22Rv1 (cell line): Measurements from ENCODE around the gene ERF.

ENCODE experiments used
- H3K27ac ChIP-seq: fragments of 450-650 bp; 2 replicates; pipeline ENCODE4 v1.5.1; 2017
- ZFX ChIP-seq: fragments of 450-650 bp; IDR thresholded peaks from 2 replicates; pipeline ENCODE4 v1.6.1; 2017; ENCODE audit warnings: antibody characterized with exemption, borderline replicate concordance
- TF ChIP-seq, protein P1 (sequence below): fragments of 450-650 bp; IDR thresholded peaks from 2 replicates; pipeline ENCODE4 v1.5.1; 2017; ENCODE audit warnings: mild to moderate bottlenecking

The ERF gene

DNA sequence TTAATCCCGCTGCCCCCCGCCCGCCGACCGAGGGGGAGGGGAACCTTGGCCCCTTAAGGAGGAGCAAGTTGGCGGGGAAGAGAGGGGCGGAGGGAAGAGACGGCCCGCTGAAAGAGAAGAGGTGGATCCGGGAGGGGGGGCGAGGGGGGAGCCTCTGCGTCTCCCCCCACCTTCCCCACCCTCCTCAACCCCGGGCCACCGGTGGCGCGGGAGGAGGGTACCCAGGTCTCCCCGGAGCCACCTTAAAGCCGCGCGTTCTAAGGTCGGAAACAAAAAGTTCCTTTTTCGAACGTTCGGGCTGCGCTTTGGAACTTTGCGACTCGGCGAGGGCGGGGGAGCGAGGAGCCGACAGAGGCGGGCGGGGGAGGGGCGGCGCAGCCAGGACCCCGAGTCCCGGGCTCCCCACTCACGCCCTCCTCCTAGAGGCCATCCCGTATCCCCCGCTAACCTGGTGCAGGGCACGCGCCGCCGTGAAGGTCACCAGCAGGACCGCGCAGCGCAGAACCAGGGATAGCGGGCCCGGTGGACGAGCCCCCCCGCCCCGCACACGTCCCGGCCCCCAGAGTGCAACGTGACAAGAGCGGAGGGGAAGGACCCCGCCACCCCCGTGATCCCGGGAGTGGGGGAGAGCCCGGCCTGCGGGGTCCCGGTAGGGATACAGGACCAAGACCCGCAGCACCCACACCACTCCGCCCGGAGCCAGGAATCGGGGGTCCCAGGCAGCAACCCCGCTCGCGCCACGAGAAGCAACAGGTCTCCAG is 659 bp downstream of the ERF start:
- peak overlapping the region; percentile 94 for H3K27ac ChIP-seq
- TF ChIP-seq, protein P1, sequence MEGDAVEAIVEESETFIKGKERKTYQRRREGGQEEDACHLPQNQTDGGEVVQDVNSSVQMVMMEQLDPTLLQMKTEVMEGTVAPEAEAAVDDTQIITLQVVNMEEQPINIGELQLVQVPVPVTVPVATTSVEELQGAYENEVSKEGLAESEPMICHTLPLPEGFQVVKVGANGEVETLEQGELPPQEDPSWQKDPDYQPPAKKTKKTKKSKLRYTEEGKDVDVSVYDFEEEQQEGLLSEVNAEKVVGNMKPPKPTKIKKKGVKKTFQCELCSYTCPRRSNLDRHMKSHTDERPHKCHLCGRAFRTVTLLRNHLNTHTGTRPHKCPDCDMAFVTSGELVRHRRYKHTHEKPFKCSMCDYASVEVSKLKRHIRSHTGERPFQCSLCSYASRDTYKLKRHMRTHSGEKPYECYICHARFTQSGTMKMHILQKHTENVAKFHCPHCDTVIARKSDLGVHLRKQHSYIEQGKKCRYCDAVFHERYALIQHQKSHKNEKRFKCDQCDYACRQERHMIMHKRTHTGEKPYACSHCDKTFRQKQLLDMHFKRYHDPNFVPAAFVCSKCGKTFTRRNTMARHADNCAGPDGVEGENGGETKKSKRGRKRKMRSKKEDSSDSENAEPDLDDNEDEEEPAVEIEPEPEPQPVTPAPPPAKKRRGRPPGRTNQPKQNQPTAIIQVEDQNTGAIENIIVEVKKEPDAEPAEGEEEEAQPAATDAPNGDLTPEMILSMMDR, result no peak
- no peak for TF ChIP-seq ZFX

DNA sequence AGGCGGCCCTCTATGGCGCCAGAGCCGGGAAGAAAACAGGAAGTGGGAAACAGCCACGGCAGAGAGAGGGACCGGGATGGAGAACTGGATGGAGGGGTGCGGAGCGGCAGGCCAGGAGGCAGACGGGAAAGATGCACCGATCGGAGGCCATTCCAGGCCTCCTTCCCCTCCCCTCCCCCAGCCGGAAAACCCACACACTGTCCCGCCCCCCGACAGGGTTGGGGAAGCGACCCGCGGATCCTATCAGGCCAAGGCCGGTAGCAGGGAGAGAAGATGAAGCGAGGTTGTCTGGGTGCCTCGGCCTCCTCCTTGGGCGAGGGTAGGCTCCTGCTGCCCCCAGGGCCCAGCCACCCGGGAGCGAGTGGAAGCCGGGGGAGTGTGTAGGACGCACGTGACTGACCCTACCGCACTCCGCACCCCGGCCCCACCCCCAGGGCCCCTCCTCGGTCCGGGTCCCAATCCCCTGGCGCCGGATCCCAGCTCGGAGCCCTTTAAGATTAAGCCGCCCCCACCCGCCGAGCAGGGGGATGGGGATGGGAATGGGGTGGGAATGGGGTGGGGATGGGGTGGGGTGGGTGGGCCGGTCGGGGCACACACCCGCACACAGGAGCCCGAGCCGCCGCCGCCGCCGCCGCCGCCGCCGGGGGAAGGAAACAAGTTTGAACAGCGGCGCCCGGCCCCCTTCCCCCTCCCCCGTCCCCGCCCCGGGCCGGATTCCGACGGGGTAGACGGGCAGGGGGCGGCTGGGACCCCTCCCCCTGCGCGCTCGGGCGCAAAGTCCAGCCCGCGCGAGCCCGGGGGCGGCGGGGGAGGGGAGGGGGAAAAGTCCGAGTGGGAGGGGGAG is 1.5 kb downstream of the ERF start:
- peak overlapping the region; percentile 94 for H3K27ac ChIP-seq
- TF ChIP-seq, protein P1, result no peak
- TF ChIP-seq ZFX, result no peak

DNA sequence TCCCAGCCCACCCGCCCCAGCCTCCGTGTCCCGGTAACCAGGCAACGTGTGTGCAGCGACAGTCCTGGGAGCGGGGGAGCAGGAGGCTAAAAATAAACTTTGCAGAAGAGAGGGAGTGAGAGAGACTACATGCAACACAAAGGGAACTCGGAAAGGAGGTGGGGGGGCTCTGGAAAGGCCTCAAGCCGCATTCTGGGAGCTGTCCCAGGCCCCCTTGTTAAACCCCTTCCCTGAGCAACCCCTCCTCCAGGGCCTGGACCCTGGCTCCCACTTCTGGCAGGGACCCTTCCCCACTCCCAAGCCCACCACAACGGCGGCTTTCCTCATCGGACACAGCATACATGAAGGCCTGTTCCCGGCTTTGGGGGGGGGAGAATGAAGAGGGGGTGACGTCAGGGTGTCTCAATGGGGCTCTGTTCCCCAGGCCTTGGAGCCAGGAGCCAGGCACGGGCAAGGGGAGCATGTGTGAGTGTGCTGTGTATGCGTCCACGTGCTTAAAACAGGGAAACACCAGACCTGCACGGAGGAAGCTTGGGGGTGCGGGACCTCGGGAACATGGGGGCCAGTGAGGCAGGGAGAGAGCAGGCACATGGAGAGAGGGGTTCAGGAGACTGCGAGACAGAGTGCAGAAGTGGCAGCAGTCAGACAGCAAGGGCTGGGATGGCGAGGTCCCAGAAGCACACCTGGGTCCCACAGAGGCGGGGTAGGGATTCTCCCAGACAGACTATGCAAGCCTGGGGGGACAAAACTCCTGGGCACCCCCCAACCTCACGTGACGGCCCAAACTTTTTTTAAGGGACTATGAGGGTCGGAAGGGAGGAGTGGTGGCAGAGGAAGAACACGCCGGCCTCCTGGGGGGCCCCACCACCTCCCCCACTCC is 2.3 kb downstream of the ERF start:
- peak overlapping the region; percentile 94 for H3K27ac ChIP-seq
- TF ChIP-seq, protein P1, result no peak
- TF ChIP-seq ZFX, result no peak

DNA sequence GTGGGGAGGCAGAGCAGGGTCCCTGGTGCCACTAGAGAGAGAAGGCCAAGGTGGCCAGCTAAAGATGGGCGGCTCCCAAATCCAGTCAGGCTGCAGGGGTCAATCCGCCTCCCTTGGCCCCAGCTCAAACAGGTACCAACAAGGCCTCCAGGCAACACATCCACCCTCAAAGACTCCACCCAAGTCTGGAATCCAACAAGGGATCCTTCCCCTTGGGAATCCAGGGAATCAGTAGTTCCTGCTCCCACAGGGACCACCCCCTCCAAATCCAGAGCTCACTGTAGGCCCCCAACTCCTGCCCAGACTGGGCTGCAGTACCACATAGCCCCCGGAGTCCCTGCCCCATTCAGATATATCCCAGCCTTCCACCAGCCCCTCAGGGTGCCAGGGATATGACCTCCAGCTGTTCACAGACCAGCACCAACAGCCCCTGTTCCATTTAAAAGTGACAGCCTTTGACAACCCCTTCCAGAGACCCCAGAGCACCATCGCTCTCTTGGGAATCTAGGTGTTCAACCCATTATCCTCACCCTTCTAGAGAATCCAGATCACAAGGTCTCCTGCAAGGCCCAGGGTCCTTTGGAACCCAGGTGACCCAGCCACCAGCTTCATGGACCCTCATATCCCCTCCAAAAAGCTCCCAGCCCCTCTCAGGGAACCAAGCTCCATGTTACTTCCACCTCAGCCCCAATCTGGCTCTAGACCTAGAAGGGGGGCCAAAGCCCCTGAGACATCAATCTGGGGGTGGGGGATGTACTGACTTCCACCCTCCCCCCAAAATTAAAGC is 3.2 kb downstream of the ERF start:
- TF ChIP-seq, protein P1, result no peak
- TF ChIP-seq ZFX, result no peak
- peak overlapping the region; percentile 94 for H3K27ac ChIP-seq

DNA sequence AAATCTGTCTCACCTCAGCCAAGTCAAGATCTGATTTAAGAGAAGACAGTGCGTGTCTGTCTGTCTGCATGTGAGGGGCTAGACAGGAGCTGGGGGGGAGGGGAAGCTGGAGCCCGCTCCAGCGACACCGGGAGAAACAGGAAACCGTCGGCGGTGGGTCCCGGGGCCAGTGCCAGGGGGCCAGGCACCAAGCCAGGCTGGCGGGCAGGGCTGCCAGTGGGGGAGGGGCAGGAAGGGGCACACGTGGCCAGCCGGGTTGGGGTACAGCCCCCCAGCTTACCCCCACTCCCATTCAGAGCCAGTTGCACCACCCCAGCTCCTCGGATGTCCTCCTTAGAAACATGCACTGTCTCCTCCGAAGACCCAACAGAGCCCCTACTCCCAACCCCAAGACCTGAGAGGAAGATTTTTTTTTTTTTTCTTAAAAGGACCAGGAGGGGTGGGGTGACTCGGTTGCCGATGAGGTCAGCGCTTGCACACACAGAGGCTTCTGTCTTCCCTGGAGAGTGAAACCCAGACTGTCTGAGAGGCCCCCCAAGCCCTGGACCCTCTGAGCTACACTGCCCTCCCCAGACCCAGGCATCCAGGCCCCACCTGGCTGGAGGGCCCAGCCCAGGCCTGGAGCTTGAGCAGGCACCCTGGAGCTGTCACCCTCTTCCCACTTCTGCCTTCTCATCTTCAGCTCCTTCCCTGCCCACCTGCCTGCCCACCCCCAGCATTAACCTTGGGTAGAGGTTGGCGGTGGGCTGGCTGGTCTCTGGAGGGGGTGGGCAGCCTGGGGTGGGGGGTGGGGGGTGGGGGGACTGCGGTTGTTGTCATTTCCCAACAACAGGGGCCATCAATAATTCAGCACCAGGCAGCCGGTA is 4.0 kb downstream of the ERF start:
- TF ChIP-seq ZFX, result no peak
- TF ChIP-seq, protein P1, result no peak
- peak overlapping the region; percentile 94 for H3K27ac ChIP-seq
